ENCODE data around the gene TNS1. TPM values are rescaled to one million over a fixed set of nuclear protein-coding genes. Genes with fewer than 3 reads are reported as not detected.

The TNS1 gene
- total and polyA plus RNA-seq, 9 of the 15 experiments (the other 6 are each of a cell fraction or from before 2014, with no cell fraction given) = 0.13 to 2.7 (median 0.77) TPM

GRCh38 chr2:217751952-217752351 is 250.8 kb downstream of the TNS1 start:
- no peaks in the 10 kb centered on the region for H3K9me3 ChIP-seq (replicated peaks; ENCODE audit: control insufficient read depth, insufficient read depth, low read depth, low read length)
- no peak for ATAC-seq
- H3K36me3 ChIP-seq (ENCODE audit: control insufficient read depth, insufficient read depth, low read length) = no peaks in the 10 kb centered on the region
- intact Hi-C loops (cut with micrococcal nuclease) = loop anchor here (10.0 kb wide), 1 partner anchor 97 kb away; no protein-coding TSS in a partner anchor
- no peaks in the 10 kb centered on the region for H3K79me2 ChIP-seq (ENCODE audit: control insufficient read depth, insufficient read depth, low read length)
- in situ Hi-C loops (cut with MboI) = no loop called here
- TF ChIP-seq ZNF75A (CRISPR knock-in tag; IDR thresholded peaks at IDR 0.05) (no peak), ZFP36 (IDR thresholded peaks at IDR 0.05; ENCODE audit: low read depth, low read length, partially characterized antibody) (no peak), HINFP (tag; conservative IDR thresholded peaks at IDR 0.05; ENCODE audit: low read depth) (no peak), ATF4 (CRISPR knock-in tag; IDR thresholded peaks at IDR 0.05) (no peak), ZFP1 (CRISPR knock-in tag; IDR thresholded peaks at IDR 0.05) (no peak)
- peaks cover 0 to 6% of the 10 kb centered on the region in 2 experiments; a peak in 2 of 5 replicates for H3K4me1 ChIP-seq (replicated peaks in 1 of 2; ENCODE audit: control insufficient read depth in 2 of 2, insufficient read depth in 2 of 2, low read length in 2 of 2)
- H3K4me2 ChIP-seq (ENCODE audit: insufficient read depth, low read length) = no peak overlapping the region
- no peaks in the 10 kb centered on the region for H3K9me1 ChIP-seq (ENCODE audit: control insufficient read depth, insufficient read depth, low read length)
- FAIRE-seq = no peak
- no peak overlapping the region for H3K4me3 ChIP-seq
- no peak for DNase-seq (ENCODE audit: extremely low read depth in 1 of 4, low spot score in 3 of 4)
- CTCF ChIA-PET (ENCODE audit: low intra/inter-chr PET ratio) = no interaction called here
- H4K20me1 ChIP-seq (replicated peaks; ENCODE audit: control insufficient read depth, insufficient read depth, low read length) = no peaks in the 10 kb centered on the region
- peaks cover 0 to 10% of the 10 kb centered on the region in 2 experiments; a peak in 2 of 5 replicates for H3K27me3 ChIP-seq (ENCODE audit: control insufficient read depth in 2 of 2, insufficient read depth in 2 of 2, low read length in 2 of 2)
- no peak overlapping the region for H3K27ac ChIP-seq (ENCODE audit: extremely low read depth, low read depth, low read length)
- no peak overlapping the region for H3K9ac ChIP-seq (ENCODE audit: insufficient read depth in 1 of 2, low read depth in 2 of 2, low read length in 2 of 2)
- WGBS (ENCODE audit: insufficient coverage, low coverage, missing lambda C conversion rate) = no CpG with 5 or more reads among the region's 1 CpG
- H2AFZ ChIP-seq (ENCODE audit: low read depth, low read length) = no peak overlapping the region
- no TSS peak for BruUV-seq (replicated peaks)
- POLR2A ChIA-PET = no interaction called here

Measured in K562 (cell line).